Fibroblast of skin of back (primary cell): ENCODE results near the gene OAF.
"Not testable (repeated sequence)": the region's sequence is repeated elsewhere in the genome, so short reads cannot be mapped to it uniquely, and the experiment has no call there.

Source experiments
- DNase-seq: peaks from one replicate; pipeline ENCODE4 v3.0.0-alpha.2; 2013

The OAF gene

DNA sequence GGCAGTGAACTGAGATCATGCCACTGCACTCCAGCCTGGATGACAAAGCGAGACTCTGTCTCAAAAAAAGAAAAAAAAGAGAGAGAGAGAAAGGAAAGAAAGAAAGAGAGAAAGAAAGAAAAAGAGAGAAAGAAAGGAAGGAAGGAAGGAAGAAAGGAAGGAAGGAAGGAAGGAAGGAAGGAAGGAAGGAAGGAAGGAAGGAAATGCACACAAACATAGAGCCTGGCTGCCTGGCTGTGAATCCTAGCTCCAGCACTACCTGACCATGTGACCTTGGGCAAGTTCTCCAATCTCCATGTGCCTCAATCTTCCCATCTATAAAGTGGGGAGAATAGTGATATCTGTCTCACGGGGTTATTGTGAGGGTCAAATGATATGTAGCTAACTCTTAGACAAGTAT lies 63.1 kb downstream of the OAF start:
- not testable (repeated sequence) for DNase-seq

DNA sequence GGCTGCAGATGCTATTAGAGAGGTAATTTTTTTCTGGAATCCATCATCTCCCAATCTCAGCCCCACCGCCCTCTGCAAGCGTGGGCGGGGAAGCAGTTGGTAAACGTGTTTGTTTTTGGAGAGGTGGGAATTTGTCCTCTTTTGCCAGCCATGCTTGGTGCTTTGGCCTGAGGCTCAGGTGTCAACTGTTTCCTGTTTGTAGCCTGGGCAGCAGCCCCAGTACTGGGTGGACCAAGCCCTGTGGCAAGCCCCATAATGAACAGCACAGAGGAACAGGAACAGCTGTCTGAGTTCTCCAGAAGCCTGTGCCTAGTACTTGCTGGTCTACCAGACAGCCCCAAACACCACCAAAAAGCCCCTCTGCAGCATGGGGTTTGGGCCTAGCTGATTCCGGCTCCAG lies 68.7 kb downstream of the OAF start:
- no peak for DNase-seq
